HTERT RPE-1 (cell line): ENCODE data around the gene LCE2D.

Experiments used
- in situ Hi-C: fragments of 300-500 bp; cut with MboI; formaldehyde crosslinking; loops from 4 replicates; pipeline ENCODE4 v1.14.3; 2020; ENCODE audit warnings: low sequenced_read_pairs

LCE2D gene

DNA sequence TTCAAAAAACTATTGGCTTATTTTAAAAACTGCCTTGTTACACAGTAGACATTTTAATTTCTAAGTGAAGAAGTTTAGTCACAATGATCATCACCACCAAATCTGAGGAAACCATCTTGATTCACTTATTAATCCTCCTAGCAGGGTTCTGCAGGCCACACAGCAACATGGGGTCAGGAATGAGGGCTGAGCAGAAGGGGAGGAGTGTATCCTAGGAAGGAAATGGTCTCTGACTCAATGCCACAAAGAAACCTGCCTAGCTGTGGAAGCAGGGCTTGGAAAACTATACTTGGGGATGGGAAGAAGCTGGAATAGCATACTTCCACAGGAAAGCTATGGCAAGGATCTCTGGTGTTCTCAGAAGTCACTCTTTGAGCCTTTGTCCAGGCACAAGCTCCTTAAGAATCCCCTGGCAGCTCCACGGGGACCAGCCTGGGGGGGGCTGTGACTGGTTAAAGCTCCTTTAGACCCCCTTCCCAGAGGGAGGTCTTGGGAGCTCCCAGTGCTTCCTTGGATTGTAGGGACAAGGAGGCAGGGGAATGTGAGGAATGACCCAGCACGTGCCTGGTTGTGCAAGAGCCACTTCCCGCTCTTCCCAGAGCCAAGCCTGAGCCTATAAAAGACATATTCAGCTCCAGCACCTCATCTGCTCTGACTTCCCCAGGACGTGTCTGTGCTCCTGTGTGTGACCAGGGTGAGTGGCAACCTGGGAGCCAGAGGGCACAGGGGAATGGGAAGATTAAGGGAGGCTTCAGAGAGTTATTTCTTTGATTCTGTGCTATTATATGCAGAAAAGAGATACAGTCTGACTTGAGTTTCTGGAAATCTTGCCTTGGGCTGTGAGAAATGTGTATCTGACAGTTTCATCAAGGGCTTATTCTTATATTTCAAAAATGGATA, 34.8 kb downstream of the LCE2D start, which contains the start of gene LCE2A:
Gene LCE2A, plus strand, starts transcription at position 645 of the 900 bp plus-strand sequence. CDS start 557 bp downstream, outside the sequence.
- in situ Hi-C loops: no loop called here

DNA sequence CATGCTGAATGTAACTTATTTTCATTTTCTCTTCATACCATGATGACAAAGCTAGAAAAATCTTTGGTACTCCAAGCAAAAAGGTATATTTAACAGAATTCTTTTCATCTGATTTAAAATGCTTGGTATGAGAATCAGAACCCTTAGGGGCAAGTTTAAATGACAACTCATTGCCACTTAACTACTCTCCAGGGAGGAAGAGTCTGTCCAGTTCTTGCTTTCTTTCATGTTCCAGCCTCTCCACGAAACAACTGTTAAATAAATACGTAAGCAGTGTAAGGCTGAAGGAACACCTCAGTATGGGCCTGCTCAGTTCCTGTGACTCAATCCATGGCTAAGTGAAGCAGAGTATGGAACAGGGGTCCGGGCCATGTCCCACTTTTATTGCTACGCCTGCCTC, 36.6 kb downstream of the LCE2D start:
- in situ Hi-C loops: no loop called here

DNA sequence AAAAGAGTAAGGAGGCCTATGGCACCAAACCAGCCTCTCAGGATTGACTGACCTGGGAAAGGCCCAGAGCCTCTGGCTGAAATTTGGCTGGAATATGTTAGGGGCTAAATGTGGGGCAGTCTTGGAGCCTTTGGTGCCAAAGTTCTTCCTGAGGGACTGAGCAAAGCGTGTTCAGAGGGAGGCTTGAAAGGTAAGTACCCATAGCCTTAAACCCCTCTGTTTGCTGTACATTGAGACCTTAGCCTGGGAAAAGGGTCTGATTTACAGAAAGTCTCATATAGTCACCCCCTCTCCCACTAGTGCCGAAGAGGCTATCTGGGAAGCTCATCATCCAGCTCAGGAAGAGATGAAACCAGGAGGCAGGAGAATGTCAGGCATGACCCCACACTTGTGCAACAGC, 44.7 kb downstream of the LCE2D start, which contains the start of gene LCE4A:
Gene LCE4A, plus strand, starts transcription at position 301 of the 400 bp plus-strand sequence. CDS start 916 bp downstream, outside the sequence.
- in situ Hi-C loops: no loop called here
